ENCODE results near the gene KCNN3.

Gene KCNN3

GRCh38 chr1:154837034-154837671, 32.9 kb downstream of the KCNN3 start:
- DNase-seq (ENCODE audit: low read depth), result no peak
- TF ChIP-seq CTCF (conservative IDR thresholded peaks at IDR 0.05; ENCODE audit: low read depth, low read length), result no peak
- H3K4me3 ChIP-seq (ENCODE audit: low read depth, low read length), result no peak overlapping the region

GRCh38 chr1:154835531-154836324, 34.4 kb downstream of the KCNN3 start:
- no peak overlapping the region for H3K4me3 ChIP-seq (ENCODE audit: low read depth, low read length)
- no peak for DNase-seq (ENCODE audit: low read depth)
- TF ChIP-seq CTCF (conservative IDR thresholded peaks at IDR 0.05; ENCODE audit: low read depth, low read length), result no peak

- no peak for TF ChIP-seq CTCF (conservative IDR thresholded peaks at IDR 0.05; ENCODE audit: low read depth, low read length)
These were observed 36.2 kb downstream of the KCNN3 start for GRCh38 chr1:154833841-154834240.

GRCh38 chr1:154833209-154833608, 36.9 kb downstream of the KCNN3 start:
- DNase-seq (ENCODE audit: low read depth), result no peak
- H3K4me3 ChIP-seq (ENCODE audit: low read depth, low read length), result no peak overlapping the region
- no peak for TF ChIP-seq CTCF (conservative IDR thresholded peaks at IDR 0.05; ENCODE audit: low read depth, low read length)

More at GRCh38 chr1:154833841-154834240, 36.2 kb downstream of the KCNN3 start:
- DNase-seq (ENCODE audit: low read depth), result no peak
- no peak overlapping the region for H3K4me3 ChIP-seq (ENCODE audit: low read depth, low read length)

- no peak overlapping the region for H3K4me3 ChIP-seq (ENCODE audit: low read depth, low read length)
- no peak for TF ChIP-seq CTCF (conservative IDR thresholded peaks at IDR 0.05; ENCODE audit: low read depth, low read length)
- no peak for DNase-seq (ENCODE audit: low read depth)
These were observed 37.7 kb downstream of the KCNN3 start for GRCh38 chr1:154832384-154832783.

- no peak overlapping the region for H3K4me3 ChIP-seq (ENCODE audit: low read depth, low read length)
- TF ChIP-seq CTCF (conservative IDR thresholded peaks at IDR 0.05; ENCODE audit: low read depth, low read length), result no peak
- peak; percentile 5 for DNase-seq (ENCODE audit: low read depth)
These were observed 38.6 kb downstream of the KCNN3 start for GRCh38 chr1:154831462-154831861.

All from choroid plexus epithelial cell (primary cell).